Activated CD8-positive, alpha-beta memory T cell treated with anti-CD3 and anti-CD28 coated beads, Interleukin-2, amount 50 U/mL, for 24 hours (primary cell): ENCODE measurements around the gene CLPSL1.

Experiments used
- DNase-seq: peaks from one replicate; pipeline ENCODE4 v3.0.0-alpha.2; 2020; ENCODE audit errors: extremely low read depth

The CLPSL1 gene

DNA sequence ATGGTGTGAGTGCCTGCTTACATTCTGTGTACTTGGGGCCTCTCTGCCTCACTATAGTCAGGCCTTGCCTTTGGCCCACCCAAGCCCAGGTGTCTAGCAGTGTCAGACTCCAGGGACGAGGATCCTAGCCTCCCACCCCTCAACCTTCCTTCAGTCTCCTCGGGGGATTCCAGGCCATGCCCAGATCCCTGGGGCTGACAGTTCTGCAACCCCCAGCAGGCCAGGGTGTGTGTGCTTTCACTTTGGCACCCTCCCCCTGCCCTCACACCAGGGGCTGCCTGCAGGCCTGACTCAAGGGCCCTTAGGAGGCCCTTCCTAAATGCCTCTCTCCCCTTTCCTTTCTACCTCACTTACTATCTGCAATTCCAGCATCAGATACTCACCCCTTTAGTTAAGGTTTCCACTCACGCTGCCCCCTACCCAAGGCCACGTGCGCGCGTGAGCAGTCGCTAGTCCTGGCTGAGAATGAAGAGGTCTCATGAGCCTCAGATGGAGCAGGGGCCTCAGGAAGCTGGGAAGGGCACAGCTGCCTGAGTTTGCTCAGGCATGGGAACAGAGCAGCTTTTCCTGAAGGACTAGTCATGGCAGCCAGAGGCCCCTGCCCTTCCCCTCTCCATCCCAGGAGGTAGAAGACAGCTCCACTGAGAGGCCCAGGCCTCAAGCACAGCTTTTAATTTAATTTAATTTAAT lies 17.2 kb downstream of the CLPSL1 start:
- DNase-seq = no peak

DNA sequence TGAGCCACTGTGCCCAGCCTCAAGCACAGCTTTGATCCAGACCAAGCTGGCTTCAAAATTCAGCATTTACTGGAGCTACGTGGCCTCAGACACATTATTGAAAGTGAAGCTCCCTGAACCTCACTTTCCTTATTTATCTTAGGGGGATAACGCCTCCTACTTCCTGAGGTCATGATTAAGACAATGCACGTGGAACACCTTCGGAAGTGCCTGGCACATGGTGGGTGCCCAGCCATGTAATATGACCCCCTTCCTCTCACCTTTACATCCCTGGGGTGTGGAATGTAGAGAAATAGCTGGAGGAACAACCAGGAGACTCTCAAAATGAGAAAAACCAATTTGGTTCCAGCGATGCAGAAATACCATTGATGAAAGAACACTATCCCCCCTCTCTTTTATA lies 17.9 kb downstream of the CLPSL1 start:
- DNase-seq = no peak

DNA sequence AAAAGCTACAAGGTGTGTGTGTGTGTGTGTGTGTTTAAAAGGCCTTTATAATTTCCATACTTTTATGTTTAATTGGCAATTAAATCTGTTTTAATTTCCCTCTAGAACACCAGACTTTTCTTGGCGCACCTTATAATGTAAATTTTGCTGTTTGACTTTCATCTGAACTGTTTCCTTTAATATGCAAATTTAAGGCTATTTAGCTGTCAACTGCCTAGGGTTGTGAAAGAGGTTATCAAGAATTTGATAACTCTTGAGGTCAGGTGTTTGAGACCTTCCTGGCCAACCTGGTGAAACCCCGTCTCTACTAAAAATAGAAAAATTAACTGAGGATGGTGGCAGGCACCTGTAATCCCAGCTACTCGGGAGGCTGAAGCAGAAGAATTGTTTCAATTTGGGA lies 20.3 kb downstream of the CLPSL1 start:
- no peak for DNase-seq

DNA sequence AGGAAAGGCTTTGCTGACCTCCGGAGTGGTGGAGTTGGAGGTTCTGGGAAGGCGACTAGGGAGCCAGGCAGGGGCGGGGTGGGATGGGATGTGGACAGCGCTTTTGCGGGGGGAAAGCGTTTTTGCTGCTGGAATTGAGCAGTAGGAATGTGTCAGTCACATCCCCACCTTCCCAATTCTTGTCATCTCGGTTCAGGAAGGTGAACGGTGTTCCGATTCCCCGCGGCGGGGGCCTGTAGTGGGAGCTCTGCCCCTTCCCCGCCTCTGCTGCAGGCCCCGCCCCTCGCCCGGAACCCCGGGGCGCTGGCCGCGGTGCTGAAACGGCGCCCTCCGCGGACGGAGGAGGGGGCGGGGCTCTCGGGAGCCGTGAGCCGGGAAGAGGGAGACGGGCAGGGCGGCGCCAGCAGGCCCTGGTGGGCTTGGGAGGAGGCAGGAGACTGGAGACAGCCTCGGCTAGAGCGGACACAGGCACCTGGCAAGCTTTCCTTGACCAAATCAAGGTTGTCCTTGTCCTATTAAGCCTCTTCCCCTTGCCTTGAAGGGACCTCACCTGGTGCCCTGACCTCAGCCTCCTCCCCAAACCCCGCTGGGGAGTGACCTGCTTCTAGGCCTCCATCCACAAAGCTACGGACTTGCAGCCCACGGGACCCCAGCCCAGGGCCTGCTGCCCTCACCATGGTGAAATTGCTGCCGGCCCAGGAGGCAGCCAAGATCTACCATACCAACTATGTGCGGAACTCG lies 24.3 kb downstream of the CLPSL1 start, which contains the start of gene LHFPL5:
Gene LHFPL5 (plus strand): TSS at position 357 of the 741 bp plus-strand sequence. CDS start 319 bp downstream, at position 676.
- no peak for DNase-seq

DNA sequence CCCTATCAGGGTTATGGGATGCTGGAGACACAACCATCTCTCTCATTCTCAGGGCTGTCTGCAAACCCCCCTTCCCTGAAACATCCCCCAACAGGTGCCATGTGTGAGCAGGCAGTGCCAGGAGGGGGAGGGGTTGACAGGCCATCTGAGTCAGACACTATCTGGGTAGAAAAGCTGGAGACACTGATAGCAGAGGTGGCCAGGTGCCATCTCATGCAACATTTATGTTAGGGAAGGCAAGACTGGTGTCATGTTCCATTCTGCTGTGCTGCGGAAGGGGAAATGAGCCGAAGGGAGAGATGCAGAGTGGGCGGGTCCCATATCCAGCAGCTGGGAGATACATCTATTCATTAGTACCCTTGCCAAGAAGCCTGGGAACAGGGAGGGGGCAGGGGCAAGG lies 27.9 kb downstream of the CLPSL1 start:
- no peak for DNase-seq

DNA sequence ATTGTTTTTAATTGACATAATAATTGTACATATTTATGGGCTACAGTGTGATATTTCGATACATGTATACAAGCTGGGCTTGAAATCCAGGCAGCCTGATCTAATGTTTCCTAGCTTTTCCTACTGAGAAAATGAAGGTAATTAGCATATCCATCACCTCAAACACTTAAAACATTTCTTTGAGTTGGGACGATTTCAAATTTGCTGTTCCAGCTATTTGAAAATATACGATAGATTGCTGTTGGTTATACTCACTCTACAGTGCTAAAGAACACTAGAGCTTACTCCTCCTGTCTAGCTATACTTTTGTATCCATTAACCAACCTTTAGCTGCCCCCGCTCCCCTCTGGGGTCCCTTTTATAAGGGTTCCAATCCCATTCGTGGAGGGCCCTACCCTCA lies 29.0 kb downstream of the CLPSL1 start:
- DNase-seq = no peak

DNA sequence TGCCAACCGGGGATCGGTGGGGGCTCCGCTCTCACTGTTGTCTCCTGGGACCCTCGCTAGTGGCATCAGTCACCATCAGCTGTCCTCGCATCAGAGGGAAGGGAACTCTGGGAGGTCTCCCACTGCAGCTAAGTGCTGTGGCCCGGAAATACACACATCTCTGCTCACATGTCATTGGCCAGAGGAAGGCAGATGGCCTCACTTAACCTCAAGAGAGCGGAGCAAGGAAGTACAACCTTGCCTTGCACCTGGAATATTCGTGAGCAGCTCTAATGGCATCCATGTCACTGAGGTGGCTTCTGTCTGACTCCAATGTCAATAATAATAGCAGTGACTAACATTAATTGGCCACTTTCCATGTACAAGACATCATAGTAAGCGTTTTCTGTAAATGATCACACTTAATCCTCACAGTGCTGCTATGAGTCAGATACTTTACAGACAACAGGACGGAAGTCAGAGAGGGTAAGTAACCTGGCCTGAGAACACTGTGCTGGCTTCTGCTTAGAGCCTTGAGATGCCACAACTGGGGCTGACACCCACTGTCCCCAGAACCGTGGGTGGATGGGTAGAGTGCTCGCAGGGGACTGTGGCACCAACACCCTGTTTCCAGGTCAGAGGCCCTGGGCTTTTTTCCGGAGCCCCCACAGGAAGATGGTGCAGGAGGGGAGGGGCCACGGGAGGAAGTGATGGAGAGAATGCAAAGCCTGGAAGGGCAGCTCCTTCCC lies 30.3 kb downstream of the CLPSL1 start:
- DNase-seq = no peak

DNA sequence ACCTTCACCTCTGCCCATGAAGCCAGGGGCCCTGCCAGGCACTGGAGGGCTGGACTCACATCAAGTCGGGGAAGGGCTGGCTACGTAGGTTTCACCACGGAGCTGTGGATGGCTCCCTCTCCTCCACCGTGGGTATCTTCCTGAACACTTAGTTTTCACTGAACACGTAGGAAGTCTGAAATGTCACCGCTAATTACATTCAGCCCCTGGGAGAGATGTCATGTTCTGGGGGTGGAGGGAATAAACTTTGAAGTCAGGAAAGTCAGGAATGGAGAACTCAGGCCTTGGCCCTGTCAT lies 30.8 kb downstream of the CLPSL1 start:
- no peak for DNase-seq

DNA sequence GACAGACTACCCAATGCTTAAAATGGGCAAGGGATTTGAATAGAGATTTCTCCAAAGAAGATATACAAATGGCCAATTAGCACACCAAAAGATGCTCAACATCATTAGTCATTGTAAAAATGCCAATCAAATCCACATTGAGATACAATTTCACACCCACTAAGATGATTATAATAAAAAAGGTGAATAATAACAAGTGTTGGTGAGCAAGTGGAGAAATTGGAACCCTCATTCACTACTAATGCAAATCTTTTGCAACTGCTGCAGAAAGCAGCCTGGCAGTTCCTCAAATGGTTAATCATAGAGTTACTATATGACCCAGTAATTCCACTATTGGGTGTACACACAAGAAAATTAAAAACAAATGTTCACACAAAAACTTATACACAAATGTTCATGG lies 36.7 kb downstream of the CLPSL1 start:
- DNase-seq = no peak

DNA sequence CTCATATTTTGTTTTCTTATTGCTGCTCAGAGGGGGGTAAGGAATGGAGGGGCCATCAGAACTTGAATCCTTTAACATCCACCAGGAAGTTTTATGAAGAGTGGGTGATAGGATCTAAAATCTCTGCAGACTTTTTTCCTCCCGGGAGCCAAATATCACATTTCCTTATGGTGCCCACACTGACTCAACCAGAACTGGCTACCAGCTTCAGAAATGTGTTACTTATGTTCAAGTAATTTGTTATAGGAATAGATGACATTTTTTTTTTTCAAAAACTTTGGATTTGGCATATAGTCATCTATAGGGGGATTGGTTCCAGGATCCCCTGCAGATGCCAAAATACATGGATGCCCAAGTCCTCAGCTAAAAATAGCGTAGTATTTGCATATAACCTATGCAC lies 42.8 kb downstream of the CLPSL1 start:
- DNase-seq = no peak

DNA sequence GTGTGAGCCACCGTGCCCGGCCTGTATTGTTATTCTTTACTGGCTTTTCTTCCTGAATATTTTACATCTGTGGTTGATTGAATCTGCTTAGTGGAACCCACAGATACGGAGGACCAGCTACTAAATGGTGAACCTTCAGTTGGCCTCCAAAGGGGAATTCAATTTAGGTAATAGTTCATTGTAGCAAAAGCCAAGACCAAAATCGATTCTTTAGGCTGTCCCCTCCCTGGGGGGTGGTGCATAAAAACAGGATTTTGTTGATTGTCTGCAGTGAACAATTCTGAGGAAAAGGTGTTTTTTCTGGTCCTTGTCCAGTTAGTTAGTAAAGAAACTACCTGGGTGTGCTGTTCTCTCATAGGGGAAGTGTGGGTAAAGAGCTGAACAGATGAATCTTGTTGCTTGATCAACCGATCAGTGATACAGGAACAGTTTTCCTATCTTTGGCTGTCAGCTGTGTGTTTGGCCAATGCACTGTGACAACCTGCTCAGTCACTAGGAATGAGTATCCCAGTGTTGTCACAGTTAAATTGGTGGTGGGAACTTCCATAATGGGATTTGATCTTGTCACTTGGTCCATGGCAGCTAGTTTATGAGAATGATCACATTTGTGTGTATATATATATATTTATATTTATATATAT lies 43.9 kb downstream of the CLPSL1 start:
- no peak for DNase-seq

DNA sequence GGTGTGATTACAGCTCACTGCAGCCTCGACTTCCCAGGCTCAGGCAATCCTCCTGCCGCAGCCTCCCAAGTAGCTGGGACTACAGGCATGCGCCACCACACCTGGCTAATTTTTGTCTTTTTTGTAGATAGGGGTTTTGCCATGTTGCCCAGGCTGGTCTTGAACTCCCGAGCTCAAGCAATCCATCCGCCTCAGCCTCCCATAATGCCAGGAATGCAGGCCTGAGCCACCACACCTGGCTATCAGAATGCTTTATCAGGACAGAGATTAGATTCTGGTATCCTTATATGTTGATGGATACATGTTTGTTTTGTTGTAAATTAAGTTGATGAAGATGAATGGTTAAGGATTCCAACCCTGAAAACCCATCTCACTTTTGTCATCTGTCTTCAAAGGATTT lies 48.5 kb downstream of the CLPSL1 start:
- DNase-seq = no peak

DNA sequence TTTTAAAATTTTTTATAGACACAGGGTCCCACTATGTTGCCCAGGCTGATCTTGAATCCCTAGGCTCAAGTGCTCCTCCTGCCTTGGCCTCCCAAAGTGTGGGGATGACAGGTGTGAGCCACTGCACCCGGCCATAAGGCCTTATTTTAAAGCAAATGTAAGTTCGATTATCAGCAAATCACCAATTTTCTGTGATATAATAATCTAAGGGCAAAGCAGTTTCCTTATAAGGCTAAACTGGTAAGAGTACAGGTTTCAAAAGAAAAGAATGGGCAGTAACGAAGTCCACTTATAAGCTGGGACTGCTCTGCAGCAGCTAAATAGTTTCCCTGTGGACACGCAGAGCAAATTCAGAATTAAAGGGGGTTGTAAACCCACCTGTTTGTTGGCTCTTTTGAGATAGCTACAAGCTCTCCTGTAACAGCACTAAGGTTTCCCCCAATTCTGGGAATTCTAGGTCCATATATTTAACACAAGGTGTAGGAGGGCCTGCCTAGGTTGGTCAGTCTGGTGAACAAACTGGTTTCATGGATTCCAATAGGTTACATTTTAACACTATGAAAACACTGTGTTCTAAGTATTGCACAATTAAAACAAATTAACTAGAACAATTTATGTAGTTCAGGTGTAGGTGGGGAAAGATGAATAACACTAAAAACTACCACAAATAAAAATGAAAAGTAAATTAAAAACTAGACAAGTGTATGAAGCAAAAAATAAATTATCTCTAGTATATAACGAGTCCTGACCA lies 50.6 kb downstream of the CLPSL1 start:
- DNase-seq = no peak

DNA sequence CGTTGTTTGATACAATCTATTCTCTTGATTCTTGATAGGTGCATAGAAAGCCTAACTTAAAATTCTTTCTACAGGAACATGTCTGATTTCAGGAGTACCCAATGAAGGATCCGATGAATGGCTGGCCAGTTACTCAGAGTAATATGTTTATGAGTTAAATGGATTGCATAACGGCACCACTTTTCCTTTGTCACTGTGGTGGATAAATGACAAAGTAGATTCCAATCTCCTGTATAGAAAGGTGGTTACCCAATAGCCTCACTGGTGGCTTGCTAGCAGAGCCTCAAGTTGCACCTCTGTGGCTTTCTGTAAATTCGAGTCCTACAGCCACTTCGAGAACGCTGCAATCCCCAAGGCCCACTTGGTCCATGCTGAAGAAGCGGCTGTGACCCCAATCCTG lies 52.7 kb downstream of the CLPSL1 start:
- no peak for DNase-seq
